GM12878 (cell line): ENCODE results near the gene MICALL1. TPM values are rescaled to one million over a fixed set of nuclear protein-coding genes. Genes with fewer than 3 reads are reported as not detected.

ENCODE experiments used
- ATAC-seq: fragments of 200-7000 bp; cut with Tn5 transposase; 3 replicates; pipeline ENCODE4 v1.9.1; 2020; ENCODE audit warnings: mild to moderate bottlenecking, moderate library complexity
- BruUV-seq: library from RNA; stranded (reverse); fragments of 400-500 nt; replicated peaks from 2 replicates; lab custom pipeline; 2021; lab: Mats Ljungman, UMichigan
- CTCF ChIA-PET: fragments of 300-600 bp; sonication (Branson Sonifier 250); formaldehyde crosslinking; extraction: SDS; loops from one replicate; lab custom pipeline; 2021; ENCODE audit warnings: inconsistent platforms; lab: Yijun Ruan, JAX
- POLR2A ChIA-PET: fragments of 350-600 bp; formaldehyde crosslinking; extraction: SDS; loops from one replicate; lab custom pipeline; 2021; ENCODE audit warnings: inconsistent platforms; lab: Charles Lee
- RAD21 ChIA-PET: fragments of 300-600 bp; sonication (Branson Sonifier 250); formaldehyde crosslinking; loops from one replicate; lab custom pipeline; 2023; ENCODE audit warnings: antibody characterized with exemption; ENCODE audit not compliant: unreplicated experiment; lab: Charles Lee
- SMC1A ChIA-PET: fragments of 300-600 bp; sonication (Branson Sonifier 250); formaldehyde crosslinking; loops from one replicate; lab custom pipeline; 2023; ENCODE audit not compliant: unreplicated experiment, uncharacterized antibody; lab: Charles Lee
- DNase-seq: peaks from one replicate; pipeline ENCODE4 v3.0.0-alpha.2; 2011; ENCODE audit warnings: low read depth, low spot score
- FAIRE-seq: peaks from 3 replicates; lab custom pipeline; 2011; peaks lifted over from hg19 to GRCh38; lab: Jason Lieb, UNC
- H2AFZ ChIP-seq: 2 replicates; pipeline ENCODE4 v1.6.0; 2011; ENCODE audit warnings: low read depth, low read length, control low read depth; ENCODE audit not compliant: control insufficient read depth
- H3K27ac ChIP-seq: 2 replicates; pipeline ENCODE4 v1.5.1; 2011; ENCODE audit warnings: control low read depth; ENCODE audit not compliant: control insufficient read depth, insufficient read depth
- H3K27me3 ChIP-seq, 2 experiments: replicated peaks in 1 of 2; 2 replicates each; pipeline versions ENCODE4 v1.6.0 to v1.6.1; 2011; ENCODE audit warnings: low read length in 1 of 2; ENCODE audit not compliant: control insufficient read depth in 2 of 2, insufficient read depth in 2 of 2
- H3K36me3 ChIP-seq, 2 experiments: 2 replicates each; pipeline ENCODE4 v1.5.1; 2011; ENCODE audit warnings: low read length in 1 of 2; ENCODE audit not compliant: control insufficient read depth in 2 of 2, insufficient read depth in 2 of 2
- H3K4me1 ChIP-seq: 2 replicates; pipeline ENCODE4 v1.6.1; 2011; ENCODE audit warnings: mild to moderate bottlenecking, low read length, moderate library complexity, mixed read lengths; ENCODE audit not compliant: control insufficient read depth, insufficient read depth
- H3K4me2 ChIP-seq: 2 replicates; pipeline ENCODE4 v1.6.0; 2011; ENCODE audit warnings: control low read depth; ENCODE audit not compliant: control insufficient read depth, insufficient read depth
- H3K4me3 ChIP-seq: fragments of 200-600 bp; sonication (generic); 2 replicates; pipeline ENCODE4 v1.5.1; 2016
- H3K79me2 ChIP-seq: 2 replicates; pipeline ENCODE4 v1.6.0; 2011; ENCODE audit warnings: low read length; ENCODE audit not compliant: control insufficient read depth, insufficient read depth
- H3K9ac ChIP-seq: 2 replicates; pipeline ENCODE4 v1.8.0; 2011; ENCODE audit warnings: low read length, control low read depth, mixed read lengths; ENCODE audit not compliant: control insufficient read depth, insufficient read depth
- H3K9me3 ChIP-seq: replicated peaks from 3 replicates; pipeline ENCODE4 v1.5.1; 2011; ENCODE audit warnings: mild to moderate bottlenecking, low read length; ENCODE audit not compliant: control insufficient read depth, insufficient read depth
- H4K20me1 ChIP-seq: 2 replicates; pipeline ENCODE4 v1.6.0; 2011; ENCODE audit not compliant: control insufficient read depth, insufficient read depth
- BCL11A ChIP-seq: IDR thresholded peaks from 2 replicates; pipeline ENCODE4 v1.6.1; 2011; ENCODE audit warnings: low read depth, low read length
- BMI1 ChIP-seq: fragments of 450-650 bp; IDR thresholded peaks from 2 replicates; pipeline ENCODE4 v1.6.1; 2016; ENCODE audit warnings: mild to moderate bottlenecking, moderate library complexity, borderline replicate concordance
- CHD4 ChIP-seq: fragments of 200-600 bp; sonication (generic); IDR thresholded peaks from 2 replicates; pipeline ENCODE4 v1.6.1; 2016; ENCODE audit warnings: mild to moderate bottlenecking
- CREB1 ChIP-seq: IDR thresholded peaks from 2 replicates; pipeline ENCODE4 v1.6.1; 2012; ENCODE audit warnings: low read depth, mild to moderate bottlenecking, inconsistent platforms
- CREM ChIP-seq: IDR thresholded peaks from 2 replicates; pipeline ENCODE4 v1.6.1; 2014; ENCODE audit warnings: antibody characterized with exemption, low read depth
- E4F1 ChIP-seq: fragments of 450-650 bp; IDR thresholded peaks from 2 replicates; pipeline ENCODE4 v1.6.1; 2018; ENCODE audit warnings: borderline replicate concordance, mild to moderate bottlenecking; ENCODE audit not compliant: partially characterized antibody
- GATAD2B ChIP-seq: fragments of 450-650 bp; conservative IDR thresholded peaks from 2 replicates; pipeline ENCODE4 v1.6.1; 2017; ENCODE audit warnings: low read depth, mild to moderate bottlenecking, moderate library complexity
- HCFC1 ChIP-seq: fragments of 150-350 bp; IDR thresholded peaks from 2 replicates; pipeline ENCODE4 v1.6.1; 2014; ENCODE audit warnings: low read length
- KDM1A ChIP-seq: fragments of 200-600 bp; sonication (generic); IDR thresholded peaks from 2 replicates; pipeline ENCODE4 v1.6.1; 2016; ENCODE audit warnings: borderline replicate concordance
- KLF5 ChIP-seq: fragments of 450-650 bp; IDR thresholded peaks from 2 replicates; pipeline ENCODE4 v1.6.1; 2014; ENCODE audit warnings: mild to moderate bottlenecking; ENCODE audit not compliant: partially characterized antibody
- MYB ChIP-seq: fragments of 150-350 bp; IDR thresholded peaks from 2 replicates; pipeline ENCODE4 v1.6.1; 2014; ENCODE audit warnings: mild to moderate bottlenecking, low read depth, low read length, borderline replicate concordance
- NFYA ChIP-seq: IDR thresholded peaks from 2 replicates; pipeline ENCODE4 v1.6.1; 2011; ENCODE audit warnings: low read depth, mild to moderate bottlenecking, low read length, improper control_type of control experiment, borderline replicate concordance
- NR2C1 ChIP-seq: fragments of 450-650 bp; IDR thresholded peaks from 2 replicates; pipeline ENCODE4 v1.6.1; 2017; ENCODE audit warnings: antibody characterized with exemption, mild to moderate bottlenecking, moderate library complexity
- NR2F1 ChIP-seq: fragments of 450-650 bp; conservative IDR thresholded peaks from 2 replicates; pipeline ENCODE4 v1.6.1; 2017; ENCODE audit warnings: mild to moderate bottlenecking
- NRF1 ChIP-seq: conservative IDR thresholded peaks from 2 replicates; pipeline ENCODE4 v1.6.1; 2011; ENCODE audit warnings: mild to moderate bottlenecking, low read depth, low read length, improper control_type of control experiment
- PAX8 ChIP-seq: fragments of 450-650 bp; IDR thresholded peaks from 2 replicates; pipeline ENCODE4 v1.6.1; 2017; ENCODE audit warnings: mild to moderate bottlenecking, moderate library complexity
- RAD21 ChIP-seq: IDR thresholded peaks from 2 replicates; pipeline ENCODE4 v1.6.1; 2011; ENCODE audit warnings: mild to moderate bottlenecking, low read depth, low read length, moderate library complexity; ENCODE audit not compliant: insufficient read depth
- RB1 ChIP-seq: fragments of 450-650 bp; formaldehyde crosslinking; IDR thresholded peaks from 2 replicates; pipeline ENCODE4 v1.6.1; 2017; ENCODE audit warnings: mild to moderate bottlenecking, borderline replicate concordance
- RUNX3 ChIP-seq: IDR thresholded peaks from 2 replicates; pipeline ENCODE4 v1.6.1; 2012; ENCODE audit warnings: low read length, inconsistent platforms
- WGBS: methylation state at CpG from one replicate; pipeline ENCODE4 v1.1.6; 2016; ENCODE audit warnings: low lambda C conversion rate; ENCODE audit not compliant: insufficient replicate concordance, insufficient coverage; ENCODE audit errors: missing lambda C conversion rate; 5-methylcytosine and 5-hydroxymethylcytosine counted together
- in situ Hi-C: fragments of 300-500 bp; cut with MboI; formaldehyde crosslinking; loops from 9 replicates; pipeline ENCODE4 v1.14.3; 2018; ENCODE audit warnings: mixed read lengths
- intact Hi-C: fragments of 100-400 bp; cut with micrococcal nuclease; formaldehyde crosslinking; loops from one replicate; pipeline ENCODE4 v1.14.2; 2022; ENCODE audit not compliant: unreplicated experiment
- polyA plus RNA-seq, 11 experiments: library from polyadenylated mRNA; depleted of rRNA in 4 of 11; unstranded in 6 of 11; stranded (reverse) in 5 of 11; fragments of >200 nt; fragmentation: Nextera tagmentation in 4 of 11; fragmentation: Illumina TruSeq in 1 of 11; extraction: Ambion mirVana in 4 of 11; extraction: Trizol in 1 of 11; gene quantifications; 1 replicate in 1 of 11; 2 replicates in 10 of 11; pipeline versions ENCODE4 v1.2.1 to v1.2.3, GENCODE V29; 2011 to 2016; ENCODE audit warnings: inconsistent platforms in 2 of 11, missing spikeins in 2 of 11, low read depth in 1 of 11
- total RNA-seq, 4 experiments: library from RNA; depleted of rRNA in 3 of 4; stranded (reverse); fragments of >200 nt in 3 of 4; fragmentation: Illumina TruSeq in 1 of 4; extraction: Trizol in 1 of 4; gene quantifications; 2 replicates each; pipeline versions ENCODE4 v1.2.1 to v1.2.3, GENCODE V29; 2013 to 2021
- TF ChIP-seq, protein P1 (sequence below): IDR thresholded peaks from 2 replicates; pipeline ENCODE4 v1.6.1; 2012; ENCODE audit warnings: low read depth, low read length, improper control_type of control experiment

MICALL1 gene
- total and polyA plus RNA-seq, 10 of the 15 experiments (the other 5 are each of a cell fraction or from before 2014, with no cell fraction given) = 0.72 to 30.7 (median 7.8) TPM

GRCh38 chr22:37986371-37986770 lies 80.3 kb downstream of the MICALL1 start (continued):
- TF ChIP-seq E4F1 (no peak), GATAD2B (no peak), NFYA (no peak), CREM (no peak), MYB (no peak)
- TF ChIP-seq, all 136 proteins: peak for 0

DNA sequence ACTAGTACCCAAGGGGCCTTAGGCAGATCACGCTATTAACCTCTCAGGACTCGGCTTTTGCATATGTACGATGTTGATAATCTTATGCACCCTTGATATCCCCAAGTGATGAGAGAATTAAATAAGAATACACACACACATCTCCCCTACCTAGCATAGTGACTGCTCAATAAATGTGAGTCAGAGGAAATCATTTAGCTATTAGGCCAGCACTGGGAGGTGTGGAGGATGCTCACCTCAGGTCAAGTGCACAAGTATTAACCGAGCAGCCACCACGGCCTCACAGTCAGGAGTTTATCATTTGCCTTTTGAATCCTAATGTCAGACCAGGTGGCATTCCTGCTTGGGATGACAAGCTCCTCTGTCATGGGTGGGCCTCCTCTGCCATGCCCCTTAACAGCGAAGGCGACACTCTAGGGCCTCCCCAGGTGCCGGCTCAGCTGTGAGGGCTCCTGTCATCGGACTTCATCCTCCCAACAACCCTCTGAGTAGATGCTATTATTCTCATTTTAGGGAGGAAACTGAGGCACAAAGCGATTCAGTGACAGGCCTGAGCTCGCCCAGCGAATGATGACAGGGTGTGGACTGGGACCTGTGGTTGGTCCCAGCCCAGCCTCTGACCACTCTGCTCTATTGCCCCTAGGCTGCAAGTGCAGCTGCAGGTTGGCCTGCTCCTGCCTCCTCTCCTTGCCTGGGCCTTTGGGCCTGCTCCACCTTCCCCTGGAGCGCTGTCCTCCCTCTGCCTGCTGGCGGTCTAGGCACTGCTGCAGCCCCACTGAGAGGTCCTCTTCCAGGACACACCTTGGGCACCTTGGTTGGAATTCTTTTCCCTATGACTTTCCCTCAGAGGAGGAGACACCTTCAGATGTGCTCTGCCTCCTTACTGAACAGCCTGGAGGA lies 83.3 kb downstream of the MICALL1 start:
- 56% methylated on average over 14 of the region's 14 CpGs for WGBS
- TF ChIP-seq CREB1 = no peak
- TF ChIP-seq CHD4 = no peak
- TF ChIP-seq PAX8 = no peak
- TF ChIP-seq, protein P1, sequence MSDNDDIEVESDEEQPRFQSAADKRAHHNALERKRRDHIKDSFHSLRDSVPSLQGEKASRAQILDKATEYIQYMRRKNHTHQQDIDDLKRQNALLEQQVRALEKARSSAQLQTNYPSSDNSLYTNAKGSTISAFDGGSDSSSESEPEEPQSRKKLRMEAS = no peak
- TF ChIP-seq KLF5 = no peak
- TF ChIP-seq RUNX3 = no peak
- TF ChIP-seq NR2F1 = no peak
- no peak for TF ChIP-seq NRF1
- no peak for TF ChIP-seq NR2C1
- TF ChIP-seq KDM1A = no peak
- TF ChIP-seq RB1 = no peak
- TF ChIP-seq HCFC1 = no peak
- TF ChIP-seq BMI1 = no peak
- TF ChIP-seq BCL11A = no peak
- no peak for TF ChIP-seq RAD21
- no peak for TF ChIP-seq CREM
- RAD21 ChIA-PET = no interaction called here
- Histone ChIP-seq H3K27me3 (no peaks in the 10 kb centered on the region), H3K79me2 (no peaks in the 10 kb centered on the region), H3K4me1 (no peaks in the 10 kb centered on the region), H2AFZ (no peak overlapping the region), H4K20me1 (no peaks in the 10 kb centered on the region), H3K9me3 (no peaks in the 10 kb centered on the region), H3K27ac (no peak overlapping the region), H3K9ac (no peak overlapping the region), H3K4me3 (no peak overlapping the region), H3K4me2 (no peak overlapping the region), H3K36me3 (no peaks in the 10 kb centered on the region)
- POLR2A ChIA-PET = no interaction called here
- no peak for DNase-seq
- CTCF ChIA-PET = no interaction called here
- FAIRE-seq = no peak
- SMC1A ChIA-PET = no interaction called here
- no TSS peak for BruUV-seq
- intact Hi-C loops = no loop called here
- ATAC-seq = no peak
- in situ Hi-C loops = no loop called here
